Lower lobe of right lung (tissue), 2 donors: Measurements from ENCODE around the gene RPL39L. TPM values are rescaled to one million over a fixed set of nuclear protein-coding genes. Genes with fewer than 3 reads are reported as not detected.

Experiments
- ATAC-seq, 2 donors: fragments of 200-7000 bp; cut with Tn5 transposase; one replicate each; pipeline ENCODE4 v1.9.1; 2020 to 2022; ENCODE audit warnings: mild to moderate bottlenecking in 2 of 2, moderate library complexity in 2 of 2
- DNase-seq: peaks from one replicate; pipeline ENCODE4 v3.0.0-alpha.2; 2020
- H3K27ac ChIP-seq: fragments of 200-600 bp; one replicate; pipeline ENCODE4 v1.8.0; 2022
- H3K27me3 ChIP-seq: fragments of 200-600 bp; one replicate; pipeline ENCODE4 v1.8.0; 2022; ENCODE audit warnings: low read depth
- H3K36me3 ChIP-seq: fragments of 200-600 bp; one replicate; pipeline ENCODE4 v1.8.0; 2022; ENCODE audit warnings: mild to moderate bottlenecking
- H3K4me1 ChIP-seq: fragments of 200-600 bp; one replicate; pipeline ENCODE4 v1.8.0; 2022
- H3K4me3 ChIP-seq: fragments of 200-600 bp; one replicate; pipeline ENCODE4 v1.8.0; 2022; ENCODE audit warnings: mild to moderate bottlenecking
- H3K9me3 ChIP-seq: fragments of 200-600 bp; one replicate; pipeline ENCODE4 v1.8.0; 2022
- CTCF ChIP-seq: fragments of 200-600 bp; IDR thresholded peaks from one replicate; pipeline ENCODE4 v1.8.0; 2022; ENCODE audit warnings: antibody characterized with exemption, mild to moderate bottlenecking
- intact Hi-C: fragments of 100-400 bp; cut with DNase I; formaldehyde crosslinking; loops from one replicate; pipeline ENCODE4 v1.11.0; 2022
- total RNA-seq: library from RNA; stranded (reverse); fragmentation: NEBNext Ultra II Directional; extraction: Animal tissue kit (Norgen Biotek cat#: 25700); gene quantifications from one replicate; pipeline ENCODE4 v1.2.1, GENCODE V29; 2021
- donor health status: DM: no; HTN: yes; CAD: no; lungs with severe emphysema.

RPL39L gene
- total RNA-seq, 1 donor from 2014 or later, result 4.8 TPM

- no peak for TF ChIP-seq CTCF
- H3K27me3 ChIP-seq, result no peaks in the 10 kb centered on the region
- intact Hi-C loops, result no loop called here
- DNase-seq, result no peak
- H3K36me3 ChIP-seq, result no peaks in the 10 kb centered on the region
- no peak for ATAC-seq
- no peak overlapping the region for H3K4me3 ChIP-seq
- no peak overlapping the region for H3K27ac ChIP-seq
- H3K4me1 ChIP-seq, result peaks cover 17% of the 10 kb centered on the region
- H3K9me3 ChIP-seq, result peaks cover 13% of the 10 kb centered on the region
These were observed 54.7 kb downstream of the RPL39L start for GRCh38 chr3:187084580-187084979.

GRCh38 chr3:187084126-187084525, 55.2 kb downstream of the RPL39L start:
- ATAC-seq (no peak), DNase-seq (no peak)
- peaks cover 13% of the 10 kb centered on the region for H3K9me3 ChIP-seq
- H3K4me1 ChIP-seq, result peaks cover 17% of the 10 kb centered on the region
- TF ChIP-seq CTCF, result no peak
- no peak overlapping the region for H3K27ac ChIP-seq
- H3K36me3 ChIP-seq, result no peaks in the 10 kb centered on the region
- H3K27me3 ChIP-seq, result no peaks in the 10 kb centered on the region
- intact Hi-C loops, result no loop called here
- no peak overlapping the region for H3K4me3 ChIP-seq

GRCh38 chr3:187082758-187083375, 56.4 kb downstream of the RPL39L start:
- Histone ChIP-seq H3K4me3 (no peak overlapping the region), H3K4me1 (peaks cover 17% of the 10 kb centered on the region), H3K9me3 (peaks cover 10% of the 10 kb centered on the region), H3K27me3 (no peaks in the 10 kb centered on the region), H3K27ac (no peak overlapping the region), H3K36me3 (peaks cover 7% of the 10 kb centered on the region)
- no peak for TF ChIP-seq CTCF
- intact Hi-C loops, result no loop called here
- ATAC-seq (no peak), DNase-seq (no peak)

- DNase-seq (no peak), ATAC-seq (no peak)
- Histone ChIP-seq H3K4me1 (peaks cover 17% of the 10 kb centered on the region), H3K4me3 (no peak overlapping the region), H3K36me3 (peaks cover 26% of the 10 kb centered on the region), H3K27ac (no peak overlapping the region), H3K9me3 (no peaks in the 10 kb centered on the region), H3K27me3 (no peaks in the 10 kb centered on the region)
- intact Hi-C loops, result no loop called here
- no peak for TF ChIP-seq CTCF
These were observed 58.4 kb downstream of the RPL39L start for GRCh38 chr3:187080799-187081450.

GRCh38 chr3:187079090-187080022, 59.9 kb downstream of the RPL39L start:
- Histone ChIP-seq H3K36me3 (peaks cover 42% of the 10 kb centered on the region), H3K9me3 (no peaks in the 10 kb centered on the region), H3K27ac (no peak overlapping the region), H3K4me3 (no peak overlapping the region), H3K4me1 (peaks cover 8% of the 10 kb centered on the region), H3K27me3 (no peaks in the 10 kb centered on the region)
- intact Hi-C loops, result no loop called here
- ATAC-seq (no peak), DNase-seq (no peak)
- TF ChIP-seq CTCF, result no peak
